Measurements from ENCODE around the gene AMMECR1. TPM values are rescaled to one million over a fixed set of nuclear protein-coding genes. Genes with fewer than 3 reads are reported as not detected.

Gene AMMECR1
- total and polyA plus RNA-seq, 2 of the 13 experiments (the other 11 are each of a cell fraction or from before 2014, with no cell fraction given): 3.1 to 7.5 TPM

DNA sequence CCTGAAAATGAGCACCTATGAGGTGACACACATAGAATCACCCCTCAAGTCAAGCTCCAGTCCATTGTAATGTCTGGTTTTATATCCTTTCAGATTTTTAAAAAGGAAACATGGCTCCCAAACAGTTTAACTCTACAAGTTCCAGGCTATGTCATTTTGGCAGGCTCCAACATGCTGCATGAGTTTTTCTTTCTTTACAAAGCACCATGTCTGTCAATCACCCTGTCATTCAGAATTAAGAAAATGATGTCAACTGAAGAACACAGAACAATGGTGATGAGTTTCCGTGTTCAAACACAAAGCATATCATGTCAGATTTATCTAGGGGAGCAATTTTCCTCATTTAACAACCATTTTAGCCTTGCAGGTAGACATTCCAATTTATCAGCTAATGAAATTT is 106.5 kb downstream of the AMMECR1 start (continued):
- TF ChIP-seq, protein P1, sequence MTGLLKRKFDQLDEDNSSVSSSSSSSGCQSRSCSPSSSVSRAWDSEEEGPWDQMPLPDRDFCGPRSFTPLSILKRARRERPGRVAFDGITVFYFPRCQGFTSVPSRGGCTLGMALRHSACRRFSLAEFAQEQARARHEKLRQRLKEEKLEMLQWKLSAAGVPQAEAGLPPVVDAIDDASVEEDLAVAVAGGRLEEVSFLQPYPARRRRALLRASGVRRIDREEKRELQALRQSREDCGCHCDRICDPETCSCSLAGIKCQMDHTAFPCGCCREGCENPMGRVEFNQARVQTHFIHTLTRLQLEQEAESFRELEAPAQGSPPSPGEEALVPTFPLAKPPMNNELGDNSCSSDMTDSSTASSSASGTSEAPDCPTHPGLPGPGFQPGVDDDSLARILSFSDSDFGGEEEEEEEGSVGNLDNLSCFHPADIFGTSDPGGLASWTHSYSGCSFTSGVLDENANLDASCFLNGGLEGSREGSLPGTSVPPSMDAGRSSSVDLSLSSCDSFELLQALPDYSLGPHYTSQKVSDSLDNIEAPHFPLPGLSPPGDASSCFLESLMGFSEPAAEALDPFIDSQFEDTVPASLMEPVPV (CRISPR knock-in tag; IDR thresholded peaks at IDR 0.05): no peak
- TF ChIP-seq, protein P2, sequence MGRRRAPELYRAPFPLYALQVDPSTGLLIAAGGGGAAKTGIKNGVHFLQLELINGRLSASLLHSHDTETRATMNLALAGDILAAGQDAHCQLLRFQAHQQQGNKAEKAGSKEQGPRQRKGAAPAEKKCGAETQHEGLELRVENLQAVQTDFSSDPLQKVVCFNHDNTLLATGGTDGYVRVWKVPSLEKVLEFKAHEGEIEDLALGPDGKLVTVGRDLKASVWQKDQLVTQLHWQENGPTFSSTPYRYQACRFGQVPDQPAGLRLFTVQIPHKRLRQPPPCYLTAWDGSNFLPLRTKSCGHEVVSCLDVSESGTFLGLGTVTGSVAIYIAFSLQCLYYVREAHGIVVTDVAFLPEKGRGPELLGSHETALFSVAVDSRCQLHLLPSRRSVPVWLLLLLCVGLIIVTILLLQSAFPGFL (CRISPR knock-in tag; IDR thresholded peaks at IDR 0.05): no peak
- TF ChIP-seq, protein P3, sequence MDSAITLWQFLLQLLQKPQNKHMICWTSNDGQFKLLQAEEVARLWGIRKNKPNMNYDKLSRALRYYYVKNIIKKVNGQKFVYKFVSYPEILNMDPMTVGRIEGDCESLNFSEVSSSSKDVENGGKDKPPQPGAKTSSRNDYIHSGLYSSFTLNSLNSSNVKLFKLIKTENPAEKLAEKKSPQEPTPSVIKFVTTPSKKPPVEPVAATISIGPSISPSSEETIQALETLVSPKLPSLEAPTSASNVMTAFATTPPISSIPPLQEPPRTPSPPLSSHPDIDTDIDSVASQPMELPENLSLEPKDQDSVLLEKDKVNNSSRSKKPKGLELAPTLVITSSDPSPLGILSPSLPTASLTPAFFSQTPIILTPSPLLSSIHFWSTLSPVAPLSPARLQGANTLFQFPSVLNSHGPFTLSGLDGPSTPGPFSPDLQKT (CRISPR knock-in tag; IDR thresholded peaks at IDR 0.05; ENCODE audit: borderline replicate concordance): no peak
- no peak for TF ChIP-seq ZNF614 (CRISPR knock-in tag; IDR thresholded peaks at IDR 0.05; ENCODE audit: borderline replicate concordance)
- TF ChIP-seq HOXA7 (CRISPR knock-in tag; IDR thresholded peaks at IDR 0.05): no peak
- TF ChIP-seq SP5 (CRISPR knock-in tag; IDR thresholded peaks at IDR 0.05; ENCODE audit: borderline replicate concordance, low read depth): no peak
- TF ChIP-seq NRL (CRISPR knock-in tag; IDR thresholded peaks at IDR 0.05; ENCODE audit: borderline replicate concordance): no peak
- no peak for TF ChIP-seq RFX5 (IDR thresholded peaks at IDR 0.05; ENCODE audit: low read depth, low read length)
- no peak for TF ChIP-seq ZNF24 (IDR thresholded peaks at IDR 0.05)
- no peak for TF ChIP-seq POLR2AphosphoS2 (IDR thresholded peaks at IDR 0.05; ENCODE audit: low read depth, low read length)
- TF ChIP-seq IKZF4 (CRISPR knock-in tag; IDR thresholded peaks at IDR 0.05; ENCODE audit: borderline replicate concordance, low read depth, not compliant biosample characterization): no peak
- TF ChIP-seq ZNF160 (CRISPR knock-in tag; IDR thresholded peaks at IDR 0.05): no peak
- no peak for TF ChIP-seq FOXK2 (IDR thresholded peaks at IDR 0.05)
- TF ChIP-seq, protein P4, sequence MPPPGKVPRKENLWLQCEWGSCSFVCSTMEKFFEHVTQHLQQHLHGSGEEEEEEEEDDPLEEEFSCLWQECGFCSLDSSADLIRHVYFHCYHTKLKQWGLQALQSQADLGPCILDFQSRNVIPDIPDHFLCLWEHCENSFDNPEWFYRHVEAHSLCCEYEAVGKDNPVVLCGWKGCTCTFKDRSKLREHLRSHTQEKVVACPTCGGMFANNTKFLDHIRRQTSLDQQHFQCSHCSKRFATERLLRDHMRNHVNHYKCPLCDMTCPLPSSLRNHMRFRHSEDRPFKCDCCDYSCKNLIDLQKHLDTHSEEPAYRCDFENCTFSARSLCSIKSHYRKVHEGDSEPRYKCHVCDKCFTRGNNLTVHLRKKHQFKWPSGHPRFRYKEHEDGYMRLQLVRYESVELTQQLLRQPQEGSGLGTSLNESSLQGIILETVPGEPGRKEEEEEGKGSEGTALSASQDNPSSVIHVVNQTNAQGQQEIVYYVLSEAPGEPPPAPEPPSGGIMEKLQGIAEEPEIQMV (CRISPR knock-in tag; IDR thresholded peaks at IDR 0.05; ENCODE audit: low read depth): no peak

Data from HepG2 (cell line).